HG03442 (cell line): ENCODE measurements around the gene PATJ.

ENCODE experiments used
- ATAC-seq: cut with Tn5 transposase; IDR thresholded peaks from one replicate; pipeline ENCODE4 v1.9.1; 2021; ENCODE audit warnings: mild to moderate bottlenecking, moderate library complexity; ENCODE audit not compliant: unreplicated experiment

The PATJ gene

DNA sequence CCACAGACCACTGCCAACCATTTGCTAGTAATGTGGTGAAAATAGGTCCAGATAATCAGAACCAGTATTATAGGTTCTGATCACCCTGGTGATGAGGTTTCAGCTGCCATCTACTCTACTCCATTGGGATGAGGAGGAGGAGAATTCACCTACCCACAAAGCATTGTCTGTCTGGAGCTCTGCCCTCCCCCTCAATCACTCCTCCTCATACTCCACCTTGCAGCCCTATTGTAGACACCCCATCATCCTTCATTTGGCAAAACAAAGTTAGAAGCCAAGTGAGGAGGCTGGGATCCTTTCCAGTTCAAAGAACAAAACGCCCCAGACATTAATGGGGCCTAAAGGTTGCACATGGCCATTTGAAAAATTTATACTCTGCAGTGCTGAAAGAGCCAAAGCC lies 295.0 kb downstream of the PATJ start:
- no peak for ATAC-seq

DNA sequence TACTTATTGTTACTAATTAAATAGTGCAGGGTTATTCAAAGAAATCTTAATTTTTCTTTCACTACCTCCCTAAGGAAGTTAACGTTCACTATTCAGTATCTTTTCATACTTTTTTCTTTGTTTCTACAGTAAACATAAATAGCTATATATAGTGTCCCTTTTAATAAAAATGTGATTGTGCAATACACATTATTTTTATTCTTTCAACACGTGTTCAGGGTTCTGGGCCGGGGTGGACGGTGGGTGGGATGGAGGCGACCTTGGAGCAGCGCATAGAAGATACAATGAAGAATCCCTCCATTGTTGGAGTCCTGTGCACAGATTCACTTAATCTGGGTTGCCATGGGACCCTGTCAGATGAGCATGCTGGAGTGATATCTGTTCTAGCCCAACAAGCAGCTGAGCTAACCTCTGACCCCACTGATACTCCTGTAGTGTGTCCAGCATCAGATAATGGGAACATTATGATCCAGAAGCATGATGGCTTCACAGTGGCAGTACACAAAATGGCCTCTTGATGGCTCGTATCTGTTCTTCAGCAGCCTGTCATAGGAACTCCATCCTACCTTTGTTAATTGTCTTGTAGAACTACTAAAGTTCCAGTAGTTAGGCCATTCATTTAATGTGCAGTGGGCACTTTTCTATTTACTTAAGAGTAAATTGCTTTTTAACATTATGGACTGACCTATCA lies 296.5 kb downstream of the PATJ start:
- no peak for ATAC-seq

DNA sequence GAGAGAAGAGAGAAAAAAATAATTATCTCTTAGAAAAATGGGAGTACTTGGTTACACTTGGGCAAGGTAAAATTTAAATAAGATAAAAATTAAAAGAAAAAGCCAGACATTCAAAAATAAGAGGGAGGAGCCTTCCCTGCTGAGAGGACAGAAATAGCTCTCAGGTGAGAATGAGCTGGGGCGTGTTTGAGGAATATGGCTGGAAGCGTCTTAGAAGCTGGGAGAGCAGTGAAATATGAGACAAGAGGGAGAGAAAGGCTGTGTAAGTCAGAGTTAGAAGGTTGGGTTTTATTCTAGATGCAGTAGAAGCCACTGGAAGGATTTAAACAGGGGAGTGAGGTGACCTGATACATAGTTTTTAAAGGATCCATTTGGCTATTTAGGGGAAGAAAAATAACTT lies 298.2 kb downstream of the PATJ start:
- no peak for ATAC-seq

DNA sequence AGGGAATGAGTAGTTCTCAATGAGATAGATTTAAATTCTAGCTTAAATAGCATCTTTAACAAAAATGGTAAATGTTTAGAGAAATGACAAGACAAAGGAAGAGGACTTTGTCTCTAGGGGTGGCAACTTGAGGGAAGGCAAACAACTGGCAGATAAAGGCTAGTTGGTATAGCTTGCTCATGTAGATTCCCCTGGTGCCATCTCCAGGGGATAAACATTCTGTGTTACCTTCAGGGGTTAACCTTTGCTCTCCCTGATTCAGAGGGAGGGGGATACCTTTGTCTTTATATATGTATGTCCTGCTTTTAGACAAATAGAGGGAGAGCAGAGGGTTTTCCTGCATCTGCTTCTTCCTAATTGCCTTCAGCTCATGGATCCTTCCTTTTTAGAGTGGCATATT lies 298.7 kb downstream of the PATJ start:
- no peak for ATAC-seq

DNA sequence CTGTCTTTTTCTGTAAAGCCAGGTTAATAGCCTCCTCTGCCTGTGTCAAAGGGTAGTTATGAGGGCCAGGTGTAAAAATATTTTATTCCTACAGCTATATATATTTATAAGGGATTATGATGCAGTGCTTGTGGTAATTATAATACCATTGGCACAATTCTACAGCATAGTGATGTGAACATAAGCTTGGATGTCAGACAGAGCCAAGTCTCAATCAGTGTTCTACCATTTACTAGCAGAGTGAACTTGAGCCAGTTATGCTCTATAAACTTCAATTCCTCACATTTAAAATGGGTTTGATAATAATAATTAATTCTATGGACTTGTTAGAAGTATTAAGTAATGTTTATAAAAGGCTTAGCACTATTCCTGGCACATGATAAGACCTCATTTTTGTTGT lies 300.9 kb downstream of the PATJ start:
- no peak for ATAC-seq

DNA sequence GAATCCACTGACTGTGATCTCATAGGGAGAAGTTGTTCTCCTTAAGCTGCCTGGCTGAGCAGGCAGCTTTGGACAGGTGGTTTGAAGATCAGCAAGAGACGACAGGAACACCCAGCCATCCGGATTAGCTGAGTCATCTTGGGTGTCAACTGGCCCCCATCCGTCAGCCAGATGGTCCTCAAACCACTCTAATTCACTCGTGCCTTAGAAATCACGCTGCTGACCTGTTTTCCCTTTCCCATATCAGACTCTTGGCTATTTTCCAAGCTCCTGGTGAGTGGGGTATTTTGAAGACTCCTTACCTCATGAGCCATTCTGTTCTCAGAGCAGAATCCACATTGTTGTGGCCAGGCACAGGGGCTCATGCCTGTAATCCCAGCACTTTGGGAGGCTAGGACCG lies 303.3 kb downstream of the PATJ start:
- ATAC-seq, result no peak

DNA sequence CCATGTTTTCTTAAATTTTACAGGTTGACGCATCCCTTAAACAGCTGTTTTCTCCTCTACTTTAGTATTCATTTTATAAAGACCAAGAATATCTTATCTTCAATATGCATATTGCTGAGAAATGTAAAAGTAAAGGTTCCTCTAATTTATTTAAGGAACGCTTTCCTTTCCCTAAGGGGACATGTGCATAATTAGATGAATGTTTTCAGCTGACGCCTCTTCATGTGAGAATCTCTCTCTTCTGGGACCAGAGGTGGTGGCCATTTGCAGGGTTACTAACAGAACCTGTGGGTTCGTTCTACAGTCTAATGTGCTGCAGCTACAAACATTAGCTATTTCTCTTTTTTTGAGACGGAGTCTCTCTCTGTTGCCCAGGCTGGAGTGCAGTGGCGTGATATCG lies 304.6 kb downstream of the PATJ start:
- no peak for ATAC-seq

DNA sequence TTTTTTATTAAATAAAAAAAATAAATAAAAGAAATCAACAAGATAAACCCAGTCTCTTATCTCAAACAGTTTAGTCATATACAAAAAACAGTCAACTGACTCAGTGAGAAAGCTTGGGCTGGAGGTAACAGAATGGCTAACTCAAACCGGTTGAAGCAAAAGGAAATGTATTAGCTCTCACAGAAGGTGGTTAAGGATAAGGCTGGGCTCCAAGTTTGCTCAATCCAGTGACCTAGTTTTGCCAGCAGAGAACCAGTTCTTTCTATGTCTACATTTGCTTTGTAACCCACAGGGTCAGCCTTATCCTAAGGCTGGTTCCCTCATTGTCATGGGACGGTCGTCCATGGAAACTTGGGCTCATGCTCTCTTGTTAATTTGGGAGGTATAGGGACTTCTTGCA lies 307.9 kb downstream of the PATJ start:
- no peak for ATAC-seq

DNA sequence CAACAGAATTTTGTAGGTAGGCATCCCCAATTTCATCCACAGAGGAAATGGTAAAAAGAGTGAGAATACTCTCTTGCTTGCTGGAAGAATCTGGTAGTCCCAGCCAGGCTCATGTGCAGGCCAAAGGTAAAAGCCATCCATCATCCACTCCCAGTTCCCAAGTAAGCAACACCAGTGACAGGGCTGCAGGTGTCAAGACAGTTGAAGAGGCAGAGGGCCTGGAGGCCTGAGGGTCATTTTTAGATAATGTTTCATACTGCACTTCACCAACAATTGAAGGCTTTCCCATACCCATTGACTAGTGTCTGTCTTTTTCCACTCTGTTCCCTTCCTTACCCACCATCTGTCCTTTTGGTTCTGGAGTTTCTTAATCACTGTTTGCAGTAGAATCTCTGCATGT lies 310.7 kb downstream of the PATJ start:
- ATAC-seq, result no peak

DNA sequence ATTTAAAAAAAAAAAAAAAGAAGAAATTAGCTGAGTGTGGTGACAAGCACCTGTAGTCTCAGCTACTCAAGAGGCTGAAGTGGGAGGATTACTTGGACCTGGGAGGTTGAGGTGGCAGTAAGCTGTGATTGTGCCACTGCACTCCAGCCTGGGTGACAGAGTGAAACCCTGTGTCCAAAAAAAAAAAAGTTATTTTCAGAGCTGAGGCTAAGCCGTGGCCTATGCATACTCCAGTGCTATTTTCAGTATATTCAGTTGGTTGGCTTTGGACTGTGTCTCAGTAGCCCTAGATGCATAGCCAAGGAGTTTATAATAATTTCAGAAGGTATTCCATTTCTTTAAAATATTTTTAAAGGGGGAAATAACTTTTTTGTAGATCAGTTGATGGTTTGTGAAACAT lies 311.9 kb downstream of the PATJ start:
- ATAC-seq, result no peak

DNA sequence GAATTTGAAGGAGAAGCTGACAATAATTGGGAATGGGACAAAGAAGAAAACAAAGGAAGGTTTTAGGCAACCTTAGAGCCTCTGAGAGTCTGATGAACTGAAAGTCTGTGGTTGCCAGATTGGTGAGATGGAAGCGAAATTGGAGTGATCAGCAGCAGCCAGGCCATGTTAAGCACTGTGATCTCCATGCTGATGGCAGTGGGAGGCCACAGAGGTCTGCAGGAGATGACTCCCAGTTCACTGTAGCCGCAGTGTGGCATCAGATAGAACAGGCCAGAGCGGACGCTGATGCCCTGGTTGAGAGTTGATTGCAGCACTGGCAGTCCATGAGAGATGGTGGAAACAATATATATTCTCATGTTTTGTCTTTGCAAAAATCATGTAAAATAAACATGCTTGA lies 314.9 kb downstream of the PATJ start:
- ATAC-seq, result no peak

DNA sequence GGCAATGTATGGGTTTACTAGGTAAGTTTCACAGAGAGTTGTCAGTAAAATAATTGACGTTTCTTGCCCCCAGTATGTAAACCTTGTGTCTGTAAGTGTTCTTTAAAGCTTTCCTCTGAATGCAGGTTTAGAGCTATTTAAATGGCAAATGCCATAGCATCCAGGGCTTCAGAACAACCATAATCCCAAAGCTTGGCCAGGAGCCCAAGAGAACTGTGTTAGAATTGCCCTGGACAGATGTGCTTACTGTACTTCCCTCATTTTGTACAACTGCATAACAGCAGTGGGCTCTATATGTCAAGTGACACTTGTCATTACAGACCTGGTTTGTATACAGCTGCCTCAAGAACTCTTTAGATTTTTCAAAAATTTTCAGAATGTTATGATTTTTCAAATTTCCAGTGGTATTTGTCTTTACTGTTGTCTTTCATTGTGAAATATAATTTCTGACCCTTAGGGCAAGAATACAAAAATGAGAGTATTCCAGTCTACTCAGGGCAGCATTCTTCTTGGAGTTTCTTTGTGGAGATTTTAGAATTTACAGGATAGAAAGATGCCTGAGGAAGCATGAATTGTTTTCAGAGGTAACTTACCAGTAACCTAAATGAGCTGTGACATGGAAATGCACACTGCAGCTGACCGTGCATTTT lies 315.5 kb downstream of the PATJ start:
- no peak for ATAC-seq

DNA sequence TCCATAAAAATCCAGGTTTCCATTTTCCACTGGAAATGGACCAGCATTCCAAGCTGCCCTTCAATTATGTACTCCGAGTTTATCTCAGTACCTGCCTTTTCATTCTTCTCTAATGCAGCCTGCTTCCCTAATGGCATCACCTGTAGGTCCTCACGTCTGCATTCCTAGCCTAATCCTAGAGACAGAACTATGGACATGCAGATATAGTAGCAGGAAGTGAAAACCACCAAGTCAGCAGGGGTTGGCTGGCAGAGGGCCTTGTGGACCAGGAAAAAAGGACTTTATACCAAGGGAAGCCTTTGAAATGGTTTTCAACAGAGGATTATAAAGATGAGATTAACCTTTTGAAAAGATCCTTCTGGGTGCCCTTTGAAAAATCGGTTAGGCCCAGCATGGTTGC lies 316.7 kb downstream of the PATJ start:
- ATAC-seq, result no peak

DNA sequence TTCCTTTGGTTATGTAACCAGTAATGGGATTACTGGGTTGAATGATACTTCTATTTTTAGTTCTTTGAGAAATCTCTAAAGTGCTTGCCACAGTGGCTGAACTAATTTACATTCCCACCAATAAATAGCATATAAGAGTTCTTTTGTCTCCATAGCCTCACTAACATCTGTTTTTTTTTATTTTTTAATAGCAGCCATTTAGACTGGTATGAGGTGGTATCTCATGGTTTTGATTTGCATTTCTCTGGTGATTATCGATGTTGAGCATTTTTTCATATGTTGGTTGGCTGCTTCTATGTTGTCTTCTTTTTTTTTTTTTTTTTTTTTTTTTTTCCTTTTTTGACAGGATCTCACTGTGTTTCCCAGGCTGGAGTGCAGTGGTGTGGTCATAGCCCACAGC lies 319.8 kb downstream of the PATJ start:
- ATAC-seq, result no peak

DNA sequence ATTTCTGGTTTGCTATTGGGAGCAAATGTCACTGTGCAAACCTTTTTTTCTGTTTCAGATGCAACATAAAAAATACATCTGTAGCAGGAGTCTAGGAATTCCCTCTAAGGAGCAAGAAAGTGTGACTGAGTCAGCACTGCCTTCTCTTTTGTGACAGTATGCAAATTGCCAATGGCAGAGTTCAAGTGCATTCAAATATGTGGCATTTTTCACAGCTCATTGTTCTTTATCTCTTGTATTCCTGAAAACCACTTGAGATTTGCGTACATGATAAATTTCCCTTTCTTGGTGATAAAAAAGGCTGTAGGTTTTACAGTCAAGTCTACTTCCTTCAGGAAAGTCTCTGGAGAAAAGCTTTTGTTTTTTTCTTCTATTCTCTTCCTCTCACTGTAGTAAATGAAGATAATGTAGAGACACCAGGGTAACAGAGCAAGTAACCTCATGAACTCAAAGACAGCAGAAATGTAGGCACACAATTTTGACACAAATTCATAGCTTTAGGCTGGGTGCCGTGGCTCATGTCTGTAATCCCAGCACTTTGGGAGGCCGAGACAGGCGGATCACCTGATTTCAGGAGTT lies 322.6 kb downstream of the PATJ start:
- ATAC-seq, result no peak

DNA sequence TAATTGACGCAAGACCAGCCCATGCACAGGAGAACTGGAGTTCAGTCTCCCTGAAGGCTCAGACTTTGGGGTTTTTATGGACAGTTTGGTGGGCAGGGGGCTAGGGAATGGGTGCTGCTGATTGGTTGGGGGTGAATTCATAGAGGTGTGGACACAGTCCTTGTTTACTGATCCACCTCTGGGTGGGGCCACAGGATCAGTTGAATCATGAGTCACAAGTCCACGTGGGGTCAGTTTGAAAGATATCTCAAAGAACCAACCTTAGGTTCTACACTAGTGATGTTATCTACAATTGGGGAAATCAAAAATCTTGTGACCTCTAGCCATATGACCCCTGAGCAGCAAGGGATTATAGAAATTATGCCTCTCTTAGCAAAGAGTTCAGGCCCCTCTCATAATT lies 324.4 kb downstream of the PATJ start:
- no peak for ATAC-seq

DNA sequence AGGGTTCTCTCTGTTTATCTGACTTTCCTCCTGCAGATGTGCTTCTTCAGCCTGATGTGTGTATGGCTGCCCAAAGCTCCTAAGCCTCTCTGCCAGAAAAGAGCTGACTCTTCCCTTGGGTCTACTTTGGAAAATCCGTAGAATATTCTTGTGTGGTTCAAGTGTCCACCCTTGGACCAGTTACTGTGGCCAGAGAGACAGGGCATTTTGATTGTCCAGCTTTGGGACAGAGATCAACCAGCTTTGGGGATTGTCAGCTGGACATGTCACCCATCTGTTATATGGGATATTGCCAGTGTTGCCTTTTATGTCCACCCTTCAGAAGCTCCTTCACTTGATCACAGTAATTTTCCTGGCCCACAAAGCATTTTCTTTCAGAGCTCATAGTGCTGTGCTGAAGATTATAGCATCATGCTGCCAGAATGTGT lies 326.1 kb downstream of the PATJ start:
- ATAC-seq, result no peak

DNA sequence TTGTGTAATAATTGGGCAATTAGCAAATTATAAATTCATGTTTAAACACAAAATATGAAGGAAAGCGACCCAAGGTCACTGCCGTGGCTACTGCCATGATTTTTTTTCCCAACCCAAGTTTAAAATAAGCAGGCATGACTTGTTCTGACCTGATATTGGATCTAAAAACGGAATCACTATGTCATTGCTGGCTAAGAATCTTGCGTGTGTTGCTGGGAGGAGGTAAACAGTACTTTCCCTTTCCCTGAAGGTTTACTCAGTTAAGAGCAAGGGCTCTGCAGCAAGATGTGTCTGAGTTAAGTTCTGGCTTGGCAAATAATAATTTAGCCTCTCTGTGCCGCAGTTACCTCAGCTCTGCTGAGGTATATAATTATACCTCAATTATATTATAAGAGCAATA lies 326.7 kb downstream of the PATJ start:
- ATAC-seq, result no peak

DNA sequence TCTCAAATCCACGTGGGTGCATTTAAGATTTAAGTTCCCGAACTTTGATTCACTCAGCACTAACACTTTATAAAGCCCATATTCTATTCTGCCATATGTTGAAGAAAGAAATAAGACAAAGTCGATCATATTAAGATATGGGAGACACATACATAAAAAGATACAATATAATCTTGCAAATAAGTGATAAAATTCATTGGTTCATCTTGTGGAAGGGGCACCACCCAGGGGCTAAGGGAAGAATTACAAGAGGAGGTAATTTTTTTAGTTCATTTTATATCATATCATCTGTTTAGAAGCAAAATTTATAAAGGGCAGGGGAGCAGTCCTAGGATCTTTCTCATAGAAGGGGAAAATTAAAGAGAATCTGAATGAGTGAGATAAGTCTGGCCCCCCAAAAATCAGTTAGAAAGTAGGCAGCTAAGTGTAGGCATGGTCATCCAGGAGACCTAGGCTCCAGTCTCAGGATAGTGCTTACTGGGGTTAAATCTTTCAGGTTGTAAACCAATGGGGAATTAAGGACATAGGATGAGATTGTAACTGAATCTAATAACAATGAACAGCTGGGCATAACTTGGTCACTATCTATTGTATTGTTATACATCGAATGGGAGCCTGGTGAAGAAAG lies 328.2 kb downstream of the PATJ start:
- ATAC-seq, result no peak

DNA sequence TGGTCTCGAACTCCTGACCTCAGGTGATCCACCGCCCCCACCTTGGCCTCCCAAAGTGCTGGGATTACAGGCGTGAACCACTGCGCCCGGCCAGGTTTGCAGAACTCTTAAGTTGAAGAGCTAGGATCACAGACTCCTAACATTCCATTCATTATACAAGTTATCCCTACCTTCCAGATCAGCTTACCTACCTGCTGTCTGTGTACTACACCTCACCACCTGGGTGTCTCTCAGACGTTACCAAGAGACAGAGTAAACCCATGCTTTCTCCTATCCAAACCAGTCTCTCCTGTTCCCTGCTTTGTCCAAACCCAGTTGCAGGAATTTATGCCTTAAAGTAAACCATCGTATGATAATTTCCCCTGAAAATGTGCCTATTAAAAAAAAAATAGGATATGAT lies 329.4 kb downstream of the PATJ start:
- no peak for ATAC-seq

DNA sequence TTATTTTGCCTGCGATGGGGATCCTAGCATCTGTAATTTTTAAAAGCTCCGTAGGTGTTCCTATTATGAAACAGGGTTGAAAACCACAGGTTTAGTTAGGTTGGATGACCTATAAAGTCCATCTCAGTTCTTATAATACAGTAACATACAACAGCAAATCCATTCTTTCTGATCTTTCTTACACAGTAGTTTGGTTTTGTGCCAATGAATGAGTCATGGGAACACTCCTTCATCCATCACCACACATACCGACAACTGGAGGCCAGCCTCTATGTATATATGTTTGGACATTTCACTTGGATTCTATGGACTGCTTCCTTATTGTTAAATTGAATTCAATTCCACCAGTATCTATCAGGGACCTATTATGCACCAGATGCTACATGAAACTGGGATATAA lies 334.0 kb downstream of the PATJ start:
- no peak for ATAC-seq

DNA sequence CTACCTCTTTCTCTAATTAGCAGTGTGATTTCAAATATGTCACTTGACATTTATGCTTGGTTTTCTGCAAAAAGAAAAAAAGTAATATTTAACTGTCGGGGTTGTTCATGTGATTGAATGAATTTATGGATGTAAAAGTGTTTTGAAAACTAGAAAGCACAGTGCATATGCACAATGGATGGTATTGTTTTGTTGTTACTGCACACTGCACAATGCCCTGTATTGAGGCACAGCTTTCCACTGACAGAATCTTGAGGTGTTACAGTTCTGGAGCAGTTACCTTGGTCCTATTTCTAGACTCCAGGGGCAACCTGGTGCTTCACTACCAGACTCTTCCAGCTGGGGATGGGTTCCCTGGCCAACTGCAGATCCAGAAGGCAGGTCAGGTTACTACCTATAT lies 335.5 kb downstream of the PATJ start:
- no peak for ATAC-seq
